ENCODE measurements around the gene PARVB.

The PARVB gene

GRCh38 chr22:44221710-44222475 lies 197.8 kb downstream of the PARVB start:
- DNase-seq: no peak
